K562 (cell line): ENCODE measurements around the gene NFATC1. TPM values are rescaled to one million over a fixed set of nuclear protein-coding genes. Genes with fewer than 3 reads are reported as not detected.

ENCODE experiments used
- ARID1B ChIP-seq: fragments of 450-650 bp; IDR thresholded peaks from 2 replicates; pipeline ENCODE4 v1.6.1; 2016; ENCODE audit warnings: antibody characterized with exemption, mild to moderate bottlenecking, inconsistent platforms
- ATF7 ChIP-seq: fragments of 450-650 bp; IDR thresholded peaks from 2 replicates; pipeline ENCODE4 v1.7.1; 2014; ENCODE audit warnings: mild to moderate bottlenecking, moderate library complexity
- BCLAF1 ChIP-seq, 2 experiments: fragments of 450-650 bp in 1 of 2; IDR thresholded peaks; 2 replicates each; pipeline ENCODE4 v1.6.1; 2011 to 2017; ENCODE audit warnings: low read depth in 2 of 2, antibody characterized with exemption in 1 of 2, borderline replicate concordance in 1 of 2, low read length in 1 of 2, mild to moderate bottlenecking in 1 of 2, mixed read lengths in 1 of 2; ENCODE audit not compliant: control insufficient read depth in 1 of 2
- polyA plus RNA-seq, 8 experiments: library from polyadenylated mRNA; depleted of rRNA in 4 of 8; stranded (reverse) in 5 of 8; unstranded in 3 of 8; fragments of >200 nt; fragmentation: Nextera tagmentation in 2 of 8; fragmentation: Illumina TruSeq in 1 of 8; extraction: Ambion mirVana in 2 of 8; extraction: Trizol in 1 of 8; gene quantifications; 2 replicates each; pipeline versions ENCODE4 v1.2.1 to v1.2.3, GENCODE V29; 2011 to 2014; ENCODE audit warnings: inconsistent platforms in 1 of 8, missing spikeins in 1 of 8
- total RNA-seq, 7 experiments: library from RNA; depleted of rRNA in 6 of 7; stranded (reverse); fragments of >200 nt in 6 of 7; fragmentation: Illumina TruSeq in 2 of 7; extraction: Trizol in 2 of 7; gene quantifications; 2 replicates each; pipeline versions ENCODE4 v1.2.1 to v1.2.3, GENCODE V29; 2011 to 2021; ENCODE audit warnings: low replicate concordance in 1 of 7
- TF ChIP-seq, protein P1 (sequence below): fragments of 250-450 bp; sonication (Bioruptor Pico); IDR thresholded peaks from 2 replicates; pipeline ENCODE4 v1.5.0; 2020; ENCODE audit warnings: mild to moderate bottlenecking

NFATC1 gene
- total and polyA plus RNA-seq, 9 of the 15 experiments (the other 6 are each of a cell fraction or from before 2014, with no cell fraction given): 1.1 to 16.4 (median 2.5) TPM

DNA sequence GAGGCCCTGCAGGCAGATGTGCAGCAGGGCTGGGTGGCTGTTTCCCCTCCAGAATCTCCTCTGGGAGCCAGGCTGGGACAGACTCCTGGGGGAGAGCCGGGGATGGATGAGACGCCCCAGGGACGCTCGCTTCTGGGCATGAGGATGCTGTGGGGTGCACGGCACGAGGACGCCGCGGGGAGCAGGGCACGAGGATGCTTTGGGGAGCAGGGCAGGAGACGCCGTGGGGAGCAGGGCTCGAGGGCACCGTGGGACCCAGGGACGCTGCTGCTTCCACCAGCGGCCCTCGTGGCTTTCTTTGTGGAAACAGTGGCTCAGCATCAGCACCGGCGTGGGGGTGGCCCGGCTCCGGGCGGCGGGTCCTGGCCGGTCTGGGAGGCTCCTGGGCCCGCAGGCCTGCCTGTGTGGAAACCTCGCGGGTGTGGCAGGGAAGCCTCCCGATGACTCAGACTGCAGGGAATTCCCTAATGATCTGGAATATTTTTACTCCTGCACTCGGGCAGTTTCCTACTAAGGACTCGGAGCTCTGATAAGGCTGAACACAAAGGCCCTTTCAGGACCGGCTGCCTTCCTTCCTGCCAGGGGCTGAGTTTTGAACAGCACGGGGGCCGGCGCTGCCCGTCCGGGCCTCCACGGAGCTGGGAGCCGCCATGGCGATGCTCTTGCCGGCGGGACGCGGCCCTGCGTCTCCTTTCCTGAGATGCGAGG lies 62.6 kb downstream of the NFATC1 start (continued):
- no peak for TF ChIP-seq ARID1B
- TF ChIP-seq, protein P1, sequence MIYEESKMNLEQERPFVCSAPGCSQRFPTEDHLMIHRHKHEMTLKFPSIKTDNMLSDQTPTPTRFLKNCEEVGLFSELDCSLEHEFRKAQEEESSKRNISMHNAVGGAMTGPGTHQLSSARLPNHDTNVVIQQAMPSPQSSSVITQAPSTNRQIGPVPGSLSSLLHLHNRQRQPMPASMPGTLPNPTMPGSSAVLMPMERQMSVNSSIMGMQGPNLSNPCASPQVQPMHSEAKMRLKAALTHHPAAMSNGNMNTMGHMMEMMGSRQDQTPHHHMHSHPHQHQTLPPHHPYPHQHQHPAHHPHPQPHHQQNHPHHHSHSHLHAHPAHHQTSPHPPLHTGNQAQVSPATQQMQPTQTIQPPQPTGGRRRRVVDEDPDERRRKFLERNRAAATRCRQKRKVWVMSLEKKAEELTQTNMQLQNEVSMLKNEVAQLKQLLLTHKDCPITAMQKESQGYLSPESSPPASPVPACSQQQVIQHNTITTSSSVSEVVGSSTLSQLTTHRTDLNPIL (CRISPR knock-in tag): no peak
- no peak for TF ChIP-seq BCLAF1 (IDR thresholded peaks at IDR 0.05; ENCODE audit: borderline replicate concordance in 1 of 2, control insufficient read depth in 1 of 2, low read depth in 2 of 2, low read length in 1 of 2)
- TF ChIP-seq ATF7: no peak
- TF ChIP-seq, all 486 proteins: peak for 0
